DLD1 (cell line): Measurements from ENCODE around the gene C1QTNF6.
"Not testable (repeated sequence)": the region's sequence is repeated elsewhere in the genome, so short reads cannot be mapped to it uniquely, and the experiment has no call there.

Experiments
- in situ Hi-C: cut with HindIII; loops from 2 replicates; pipeline ENCODE4 v1.10.0; 2017; ENCODE audit warnings: low sequenced_read_pairs

Gene C1QTNF6

GRCh38 chr22:37187891-37188761 is at the start of gene C1QTNF6:
Gene C1QTNF6, minus strand, starts transcription at chr22:37188247. Its CDS starts 34 bp downstream, at chr22:37188213.
- in situ Hi-C loops, result loop anchor here (5.0 to 10.0 kb wide), 2 partner anchors 74 to 133 kb away; partner anchors contain the start of gene KCTD17

DNA sequence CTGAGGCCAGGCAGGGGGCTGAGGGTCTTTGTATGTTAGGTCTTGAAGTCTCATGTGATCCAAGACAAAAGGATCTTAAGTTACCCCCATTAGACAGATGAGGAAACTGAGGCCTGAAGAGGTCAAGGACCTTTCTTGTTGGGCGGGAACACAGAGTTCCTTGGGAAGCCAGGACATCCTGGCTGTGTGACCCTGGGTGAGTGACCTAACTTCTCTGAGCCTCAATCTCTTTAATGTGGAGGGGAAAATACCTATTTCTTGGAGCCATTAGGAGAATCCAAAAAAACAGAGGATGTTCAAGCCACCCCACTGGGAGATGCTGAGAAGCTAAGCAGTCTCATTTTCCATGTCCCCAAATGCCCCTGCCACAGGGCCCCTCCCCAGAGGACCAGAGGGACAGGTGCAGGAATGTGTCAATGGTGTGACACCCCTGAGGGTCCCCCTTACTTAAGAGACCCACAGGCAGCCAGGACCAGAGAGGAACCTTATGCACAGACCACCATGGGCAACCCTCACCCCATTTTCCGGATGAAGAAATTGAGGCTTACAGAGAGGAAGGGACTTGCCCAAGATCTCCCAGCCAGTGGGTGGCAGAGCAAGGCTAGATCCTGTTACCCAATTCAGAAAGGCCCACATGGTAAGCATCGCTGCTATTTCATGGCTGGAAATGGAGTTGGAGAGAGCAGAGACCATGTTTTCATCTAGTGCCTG is 48.0 kb upstream of the C1QTNF6 start:
- in situ Hi-C loops, result no loop called here

DNA sequence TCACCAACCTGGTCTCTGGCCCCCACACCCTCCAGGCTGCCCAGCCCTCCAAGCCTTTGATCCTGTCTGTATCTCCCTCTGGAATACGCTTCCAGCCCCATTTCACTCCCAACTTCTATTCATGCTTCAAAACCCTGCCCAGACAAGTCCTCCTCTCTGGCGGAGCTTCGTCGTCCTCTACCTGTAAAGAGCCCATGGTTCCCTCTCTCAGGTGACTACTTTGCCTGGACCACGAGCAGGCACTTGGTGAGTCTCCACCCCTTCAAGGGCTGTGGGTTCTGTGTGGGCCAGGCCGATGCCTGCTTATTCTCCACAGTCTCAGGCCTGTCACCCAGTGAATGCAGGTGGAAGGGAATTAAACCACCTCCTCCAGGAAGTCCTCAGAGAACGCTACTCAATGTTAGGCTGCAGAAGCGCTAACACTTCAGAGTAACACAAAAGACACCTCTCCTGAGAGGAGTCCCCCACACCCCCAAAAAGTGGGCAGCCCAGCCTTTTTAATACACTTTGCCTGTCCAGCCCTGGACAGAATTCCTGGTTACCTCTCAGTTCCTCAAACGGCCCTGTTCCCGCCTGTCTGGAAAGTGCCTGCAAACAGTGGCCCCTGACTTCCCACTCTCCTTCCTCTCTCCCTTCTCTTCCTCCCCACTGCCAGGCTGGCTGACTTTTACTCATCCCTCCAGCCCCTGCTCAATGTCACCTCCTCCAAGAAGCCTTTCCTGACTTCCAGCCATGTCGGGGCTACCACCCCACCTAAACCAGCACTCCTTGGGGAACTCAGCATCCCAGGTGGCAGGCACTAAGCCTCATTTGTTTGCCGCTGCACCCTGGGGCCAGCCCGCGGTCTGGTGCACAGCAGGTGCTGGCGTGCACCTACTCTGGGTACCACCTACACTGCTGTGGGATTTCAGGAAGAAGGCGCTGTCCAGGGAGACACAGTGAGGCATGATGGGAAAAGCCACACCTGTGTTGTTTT is 47.0 kb upstream of the C1QTNF6 start:
- in situ Hi-C loops, result no loop called here

DNA sequence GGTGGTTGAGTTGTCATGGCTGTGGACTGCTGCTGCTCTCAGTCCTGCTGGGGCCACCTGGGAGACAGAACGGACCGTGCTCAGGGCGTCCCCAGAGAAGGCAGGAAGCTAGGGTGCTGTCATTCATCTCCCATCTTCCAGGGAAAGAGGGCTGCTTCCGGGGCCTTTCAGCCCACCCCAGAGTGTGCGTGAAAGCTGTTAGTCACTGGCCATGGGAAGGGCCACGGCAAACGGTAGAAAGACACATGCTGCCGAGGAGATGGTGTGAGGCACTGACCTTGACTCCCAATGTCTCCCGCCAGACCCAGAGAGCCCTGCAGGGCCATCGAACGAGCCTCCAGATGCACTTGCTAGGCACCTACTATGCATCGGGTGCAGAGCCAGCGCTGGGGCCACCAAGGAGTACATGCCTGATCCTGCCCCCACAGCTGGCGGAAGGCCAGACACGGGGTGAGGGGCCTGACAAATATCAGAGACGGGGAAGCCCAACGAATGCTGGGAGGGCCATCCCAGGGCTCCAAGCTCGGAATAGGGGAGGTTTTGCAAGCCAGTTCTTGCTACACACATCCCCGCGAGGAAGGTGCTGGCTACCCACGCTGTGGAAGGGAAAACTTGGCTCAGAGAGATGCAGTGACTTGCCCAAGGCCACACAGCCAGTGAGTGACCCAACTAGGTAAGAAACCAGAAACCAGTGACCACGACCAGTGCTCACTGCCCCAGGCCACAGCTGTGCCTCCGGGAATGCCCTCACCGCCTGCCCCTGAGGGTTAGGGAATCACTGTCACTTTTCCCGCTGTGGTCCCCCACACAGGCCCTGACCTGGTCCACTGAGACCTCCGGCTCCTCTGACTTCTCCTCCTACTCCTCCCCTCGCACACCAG is 45.9 kb upstream of the C1QTNF6 start:
- in situ Hi-C loops, result no loop called here

GRCh38 chr22:37233371-37233750 is 45.3 kb upstream of the C1QTNF6 start:
- in situ Hi-C loops, result not testable (repeated sequence)

DNA sequence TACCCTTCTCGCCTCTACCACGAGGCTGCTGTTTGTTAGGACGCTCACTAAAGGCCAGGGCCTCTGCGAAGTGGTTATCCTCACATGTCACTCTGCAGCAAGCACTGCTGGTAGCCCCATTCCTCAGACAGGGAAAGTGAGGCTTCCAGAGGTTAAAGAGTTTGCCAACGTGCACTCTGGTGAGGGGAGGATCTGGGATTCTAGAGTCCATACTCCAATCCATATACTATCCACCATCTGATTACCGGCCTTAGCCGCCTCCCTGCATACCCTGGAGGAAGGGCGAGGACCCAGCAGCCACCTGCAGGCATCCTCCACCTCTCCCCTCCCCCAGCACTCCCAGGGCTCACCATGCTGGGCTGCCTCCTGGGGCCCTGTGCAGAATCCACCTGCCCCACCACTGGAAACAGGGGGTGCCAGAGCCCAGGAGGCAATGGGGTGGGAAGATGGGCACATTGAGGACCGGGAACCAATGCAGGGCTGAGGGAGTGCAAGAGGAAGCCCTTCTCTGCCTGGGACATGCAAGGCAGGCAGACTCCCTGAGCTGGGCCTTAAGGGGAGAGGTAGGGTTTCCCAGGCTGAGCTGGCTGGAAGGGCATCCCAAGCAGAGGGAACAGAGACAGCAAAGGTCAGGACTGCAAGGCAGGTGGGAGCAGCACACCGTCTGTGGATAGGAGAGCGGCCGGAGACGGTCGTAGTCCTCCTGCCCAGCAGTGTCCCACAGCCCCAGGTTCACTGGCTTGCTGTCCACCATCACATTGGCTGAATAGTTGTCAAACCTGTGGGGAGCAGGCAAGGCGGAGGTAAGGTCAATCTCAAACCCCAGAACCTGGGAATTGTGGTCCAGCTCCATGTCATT is 44.3 kb upstream of the C1QTNF6 start:
- in situ Hi-C loops, result no loop called here

- in situ Hi-C loops, result no loop called here
Observed at GRCh38 chr22:37231406-37232139, 43.5 kb upstream of the C1QTNF6 start.

- in situ Hi-C loops, result no loop called here
Observed at GRCh38 chr22:37230673-37231405, 42.8 kb upstream of the C1QTNF6 start.

GRCh38 chr22:37229805-37230672 is 42.0 kb upstream of the C1QTNF6 start:
- in situ Hi-C loops, result no loop called here

- in situ Hi-C loops, result no loop called here
Observed at GRCh38 chr22:37229012-37229804, 41.2 kb upstream of the C1QTNF6 start.

DNA sequence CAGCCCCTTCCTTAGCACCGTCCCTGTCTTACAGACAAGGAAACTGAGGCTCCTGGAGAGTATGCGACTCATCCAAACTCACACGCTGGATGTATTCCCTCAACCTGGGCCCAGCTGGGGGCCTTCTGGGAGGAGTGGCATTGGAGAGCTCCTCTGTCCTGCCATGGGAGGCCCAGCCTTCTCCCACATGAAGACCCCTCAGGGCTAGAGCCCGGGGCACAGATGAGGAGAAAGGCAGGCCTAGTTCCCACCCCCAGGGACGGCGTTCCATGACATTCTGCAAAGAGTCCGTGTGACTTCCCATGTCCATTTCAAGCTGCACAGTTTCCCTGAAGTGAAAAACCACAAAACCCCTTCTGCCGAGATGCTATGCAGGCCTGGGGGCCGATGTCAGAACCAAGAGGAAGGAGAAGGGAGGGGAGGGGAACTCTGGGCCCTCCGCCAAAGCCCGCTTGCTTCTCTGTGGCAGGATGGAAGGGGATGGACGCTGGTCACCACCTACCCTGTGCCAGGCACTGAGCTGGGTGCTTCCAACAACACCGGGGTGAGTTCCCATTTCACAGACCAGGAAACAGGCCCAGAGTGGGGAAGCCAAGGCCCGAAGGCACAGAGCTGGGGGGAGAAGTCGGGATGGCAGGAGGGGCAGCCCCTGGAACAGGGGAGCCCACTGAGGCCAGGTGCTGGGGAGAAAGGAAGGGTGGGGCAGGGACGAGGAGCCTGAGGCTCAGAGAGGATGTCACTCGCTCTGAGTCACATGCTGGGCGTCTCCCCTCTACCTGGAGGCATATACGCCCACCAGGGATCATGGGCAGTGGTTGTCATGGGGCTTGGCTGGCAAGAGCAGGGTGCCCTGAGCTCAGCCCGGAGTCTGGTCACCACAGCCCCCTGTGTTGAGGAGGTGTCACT is 40.3 kb upstream of the C1QTNF6 start:
- in situ Hi-C loops, result no loop called here

DNA sequence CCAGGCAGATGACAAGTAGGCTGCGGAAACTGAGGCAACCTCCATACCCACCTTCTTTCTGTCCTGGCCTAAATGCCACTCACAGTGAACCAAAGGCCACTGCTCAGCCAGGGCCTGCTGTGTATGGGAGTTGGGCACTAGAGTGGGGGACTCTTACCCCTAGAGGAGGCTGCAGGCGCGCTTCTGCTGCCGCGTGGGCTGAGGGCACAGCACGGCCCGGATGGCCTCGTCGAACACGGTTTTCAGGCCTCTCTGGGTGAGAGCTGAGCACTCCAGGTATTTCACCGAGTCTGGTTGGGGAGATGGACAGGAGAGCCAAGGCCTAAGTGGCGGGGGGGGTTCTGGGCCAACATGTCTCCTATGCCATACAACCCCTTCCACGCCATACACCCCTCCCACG is 38.5 kb upstream of the C1QTNF6 start:
- in situ Hi-C loops, result no loop called here

GRCh38 chr22:37226087-37226486 is 38.0 kb upstream of the C1QTNF6 start:
- in situ Hi-C loops, result no loop called here

DNA sequence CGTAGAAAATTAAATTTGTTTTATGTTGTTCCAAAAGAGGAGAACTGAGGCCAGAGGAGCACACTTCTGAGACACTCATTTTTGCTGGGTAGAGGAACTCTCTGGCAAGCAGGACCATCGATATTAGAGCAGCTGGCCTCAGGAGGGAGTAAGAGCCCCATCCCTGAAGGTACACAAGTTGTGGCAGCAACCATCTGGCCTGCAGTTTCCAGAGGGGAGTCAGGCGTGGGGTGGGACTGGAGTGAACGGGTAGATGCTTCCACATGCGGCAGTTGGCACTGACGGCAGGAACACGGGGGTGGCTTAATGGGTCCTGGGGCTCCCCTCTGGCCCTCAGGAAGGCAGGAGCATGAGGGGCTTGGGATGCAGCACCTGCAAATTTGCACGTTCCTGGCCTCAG is 37.4 kb upstream of the C1QTNF6 start:
- in situ Hi-C loops, result no loop called here
